GM23248 (cell line): ENCODE data around the gene INPP5A. TPM values are rescaled to one million over a fixed set of nuclear protein-coding genes. Genes with fewer than 3 reads are reported as not detected.
"Not testable (repeated sequence)": the region's sequence is repeated elsewhere in the genome, so short reads cannot be mapped to it uniquely, and the experiment has no call there.

Experiments used
- DNase-seq: peaks from one replicate; pipeline ENCODE4 v3.0.0-alpha.2; 2015
- H2AFZ ChIP-seq: fragments of 200-600 bp; sonication (generic); 2 replicates; pipeline ENCODE4 v1.6.1; 2016; ENCODE audit warnings: antibody characterized with exemption
- H3F3A ChIP-seq: fragments of 200-600 bp; sonication (generic); 2 replicates; pipeline ENCODE4 v1.6.1; 2016; ENCODE audit warnings: mild to moderate bottlenecking, antibody characterized with exemption, mixed run types; ENCODE audit not compliant: insufficient read depth
- H3K27ac ChIP-seq: fragments of 200-600 bp; sonication (generic); 2 replicates; pipeline ENCODE4 v1.5.1; 2016; ENCODE audit warnings: mild to moderate bottlenecking
- H3K27me3 ChIP-seq: fragments of 200-600 bp; sonication (generic); replicated peaks from 2 replicates; pipeline ENCODE4 v1.6.1; 2016; ENCODE audit warnings: mild to moderate bottlenecking; ENCODE audit not compliant: insufficient read depth
- H3K36me3 ChIP-seq: fragments of 200-600 bp; sonication (generic); 2 replicates; pipeline ENCODE4 v1.6.1; 2016; ENCODE audit warnings: low read depth, mild to moderate bottlenecking
- H3K4me1 ChIP-seq: fragments of 200-600 bp; sonication (generic); 2 replicates; pipeline ENCODE4 v1.6.1; 2016; ENCODE audit warnings: mild to moderate bottlenecking; ENCODE audit not compliant: insufficient read depth
- H3K4me2 ChIP-seq: fragments of 200-600 bp; sonication (generic); one replicate; pipeline ENCODE4 v1.6.1; 2016; ENCODE audit warnings: mild to moderate bottlenecking; ENCODE audit not compliant: unreplicated experiment
- H3K4me3 ChIP-seq: fragments of 200-600 bp; sonication (generic); 2 replicates; pipeline ENCODE4 v1.5.1; 2016; ENCODE audit warnings: mild to moderate bottlenecking
- H3K79me2 ChIP-seq: fragments of 200-600 bp; sonication (generic); 2 replicates; pipeline ENCODE4 v1.6.1; 2016; ENCODE audit warnings: mild to moderate bottlenecking; ENCODE audit not compliant: insufficient read depth
- H3K9ac ChIP-seq: fragments of 200-600 bp; sonication (generic); 2 replicates; pipeline ENCODE4 v1.6.1; 2016; ENCODE audit warnings: mild to moderate bottlenecking
- H3K9me2 ChIP-seq: fragments of 200-600 bp; sonication (generic); 2 replicates; pipeline ENCODE4 v1.6.1; 2016; ENCODE audit warnings: mixed run types, mild to moderate bottlenecking, moderate library complexity; ENCODE audit not compliant: insufficient read depth
- H3K9me3 ChIP-seq: fragments of 200-600 bp; sonication (generic); one replicate; pipeline ENCODE4 v1.6.1; 2017; ENCODE audit warnings: low read depth
- H4K20me1 ChIP-seq: fragments of 200-600 bp; sonication (generic); 2 replicates; pipeline ENCODE4 v1.6.0; 2016; ENCODE audit not compliant: insufficient read depth
- EZH2 ChIP-seq: fragments of 200-600 bp; sonication (generic); IDR thresholded peaks from 2 replicates; pipeline ENCODE4 v1.6.1; 2018; ENCODE audit warnings: antibody characterized with exemption, mild to moderate bottlenecking; ENCODE audit not compliant: insufficient read depth, poor library complexity, severe bottlenecking
- EZH2phosphoT487 ChIP-seq: fragments of 200-600 bp; sonication (generic); IDR thresholded peaks from 2 replicates; pipeline ENCODE4 v1.6.1; 2018; ENCODE audit warnings: antibody characterized with exemption, moderate library complexity, mild to moderate bottlenecking, low read depth; ENCODE audit not compliant: insufficient read depth
- WGBS, 2 experiments: methylation state at CpG; one replicate each; pipeline ENCODE4 v1.1.6; 2015 to 2017; ENCODE audit warnings: low lambda C conversion rate in 2 of 2, low coverage in 1 of 2; ENCODE audit errors: missing lambda C conversion rate in 2 of 2; 5-methylcytosine and 5-hydroxymethylcytosine counted together
- in situ Hi-C: fragments of 300-500 bp; cut with MboI; formaldehyde crosslinking; loops from 2 replicates; pipeline ENCODE4 v1.15.0; 2020
- polyA plus RNA-seq: library from polyadenylated mRNA; unstranded; fragments of >200 nt; fragmentation: Nextera tagmentation; extraction: Ambion mirVana; gene quantifications from 2 replicates; pipeline ENCODE4 v1.2.1, GENCODE V29; 2016
- total RNA-seq: library from RNA; depleted of rRNA; stranded (reverse); fragments of >200 nt; shearing (Covaris generic); gene quantifications from 2 replicates; pipeline ENCODE4 v1.2.3, GENCODE V29; 2014

Gene INPP5A
- total and polyA plus RNA-seq, 2 experiments from 2014 or later, result 2.3 to 35.2 TPM

- DNase-seq, result no peak
- no peaks in the 10 kb centered on the region for H4K20me1 ChIP-seq
- H3F3A ChIP-seq, result no peaks in the 10 kb centered on the region
- TF ChIP-seq EZH2 (no peak), EZH2phosphoT487 (no peak)
- peaks cover 14% of the 10 kb centered on the region for H3K27me3 ChIP-seq
- in situ Hi-C loops, result no loop called here
- no peaks in the 10 kb centered on the region for H3K36me3 ChIP-seq
- no peaks in the 10 kb centered on the region for H3K79me2 ChIP-seq
- H3K4me3 ChIP-seq, result no peak overlapping the region
- H3K9me2 ChIP-seq, result no peaks in the 10 kb centered on the region
- H2AFZ ChIP-seq, result no peak overlapping the region
- no peaks in the 10 kb centered on the region for H3K4me1 ChIP-seq
- WGBS, 2 experiments, result 56 to 61% methylated on average over 18 of the region's 18 CpGs
- H3K27ac ChIP-seq, result no peak overlapping the region
- no peak overlapping the region for H3K9ac ChIP-seq
- no peaks in the 10 kb centered on the region for H3K9me3 ChIP-seq
- no peak overlapping the region for H3K4me2 ChIP-seq
These were observed 277.7 kb downstream of the INPP5A start for GRCh38 chr10:132815168-132815857.

GRCh38 chr10:132816718-132817117, 279.1 kb downstream of the INPP5A start:
- Histone ChIP-seq H3K4me3 (no peak overlapping the region), H3K4me1 (no peaks in the 10 kb centered on the region), H3K27ac (no peak overlapping the region), H2AFZ (no peak overlapping the region), H3K9me3 (no peaks in the 10 kb centered on the region), H4K20me1 (no peaks in the 10 kb centered on the region), H3K9me2 (no peaks in the 10 kb centered on the region), H3K4me2 (no peak overlapping the region), H3K9ac (no peak overlapping the region), H3K27me3 (peaks cover 14% of the 10 kb centered on the region), H3F3A (no peaks in the 10 kb centered on the region), H3K79me2 (no peaks in the 10 kb centered on the region), H3K36me3 (no peaks in the 10 kb centered on the region)
- WGBS, 2 experiments, result 42 to 43% methylated on average over 12 of the region's 12 CpGs
- no peak for DNase-seq
- in situ Hi-C loops, result no loop called here
- TF ChIP-seq EZH2, result no peak
- TF ChIP-seq EZH2phosphoT487, result no peak

GRCh38 chr10:132817701-132818211, 280.2 kb downstream of the INPP5A start:
- no peak overlapping the region for H3K4me3 ChIP-seq
- TF ChIP-seq EZH2phosphoT487, result no peak

GRCh38 chr10:132820056-132820455, 282.5 kb downstream of the INPP5A start:
- WGBS, 2 experiments, result 71 to 73% methylated on average over 13 of the region's 13 CpGs
- Histone ChIP-seq H3F3A (no peaks in the 10 kb centered on the region), H3K27ac (no peak overlapping the region), H3K27me3 (peaks cover 11% of the 10 kb centered on the region), H3K79me2 (no peaks in the 10 kb centered on the region), H2AFZ (no peak overlapping the region), H3K4me1 (no peaks in the 10 kb centered on the region), H3K36me3 (no peaks in the 10 kb centered on the region), H3K9me3 (no peaks in the 10 kb centered on the region), H3K4me2 (no peak overlapping the region), H3K9me2 (no peaks in the 10 kb centered on the region), H3K9ac (no peak overlapping the region), H4K20me1 (no peaks in the 10 kb centered on the region), H3K4me3 (no peak overlapping the region)
- TF ChIP-seq EZH2phosphoT487, result no peak
- no peak for TF ChIP-seq EZH2
- no peak for DNase-seq
- in situ Hi-C loops, result no loop called here

More at GRCh38 chr10:132817701-132818211, 280.2 kb downstream of the INPP5A start:
- in situ Hi-C loops, result no loop called here
- Histone ChIP-seq H3K4me2 (no peak overlapping the region), H3K27ac (no peak overlapping the region), H3K9ac (no peak overlapping the region), H3K4me1 (no peaks in the 10 kb centered on the region), H3K79me2 (no peaks in the 10 kb centered on the region), H3K9me3 (no peaks in the 10 kb centered on the region), H2AFZ (no peak overlapping the region), H4K20me1 (no peaks in the 10 kb centered on the region), H3F3A (no peaks in the 10 kb centered on the region), H3K27me3 (peaks cover 14% of the 10 kb centered on the region), H3K36me3 (no peaks in the 10 kb centered on the region), H3K9me2 (no peaks in the 10 kb centered on the region)
- 56 to 57% methylated on average over 28 to 29 of the region's 29 CpGs for WGBS, 2 experiments
- DNase-seq, result no peak

GRCh38 chr10:132825783-132826523, 288.4 kb downstream of the INPP5A start:
- H3K4me2 ChIP-seq, H4K20me1 ChIP-seq, H3K27ac ChIP-seq, H3K9me2 ChIP-seq, H3K4me1 ChIP-seq, H3K9me3 ChIP-seq, DNase-seq, H3K79me2 ChIP-seq, in situ Hi-C loops, H3F3A ChIP-seq, H2AFZ ChIP-seq, H3K36me3 ChIP-seq, H3K4me3 ChIP-seq, H3K9ac ChIP-seq: not testable (repeated sequence)
- peaks cover 20% of the 10 kb centered on the region for H3K27me3 ChIP-seq
- WGBS, 2 experiments, result 77 to 83% methylated on average over 17 to 33 of the region's 34 CpGs
